ENCODE results near the gene DYNC1LI1.

Gene DYNC1LI1

DNA sequence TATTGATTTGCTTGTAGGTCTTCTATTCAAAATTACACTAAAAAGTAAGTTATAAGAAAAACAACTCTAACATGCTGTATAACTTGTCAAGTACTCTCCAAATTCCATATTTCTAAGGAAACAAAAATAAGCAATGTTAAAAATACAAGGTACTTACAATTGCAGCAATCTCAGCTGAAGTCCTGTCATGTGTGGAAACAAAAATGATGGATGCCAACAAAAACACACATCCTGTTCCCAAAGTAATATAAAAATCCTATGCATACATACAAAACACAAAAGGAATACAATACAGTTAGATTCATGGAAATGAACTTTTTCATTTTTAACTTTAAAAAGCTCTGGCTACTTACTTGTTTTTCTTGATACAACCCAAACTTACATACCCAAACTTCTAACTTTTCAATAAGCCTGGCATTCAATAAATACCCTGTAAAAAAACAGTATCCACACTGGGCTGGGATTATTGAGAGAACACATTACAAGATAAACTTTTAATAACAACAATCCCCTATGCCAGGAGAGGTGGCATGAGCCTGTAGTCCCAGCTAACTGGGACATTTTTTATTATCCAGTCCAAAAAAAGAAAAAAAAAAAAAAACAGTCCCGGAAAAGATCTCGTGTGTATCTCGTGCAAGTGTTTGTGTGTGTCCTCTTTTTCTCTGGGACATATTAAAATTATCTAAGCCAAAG is 82.7 kb downstream of the DYNC1LI1 start:
- no peak for DNase-seq

- DNase-seq, result no peak
Observed at GRCh38 chr3:32484436-32484835, 86.2 kb downstream of the DYNC1LI1 start.

- DNase-seq, result no peak
Observed at GRCh38 chr3:32483772-32484171, 86.9 kb downstream of the DYNC1LI1 start.

DNA sequence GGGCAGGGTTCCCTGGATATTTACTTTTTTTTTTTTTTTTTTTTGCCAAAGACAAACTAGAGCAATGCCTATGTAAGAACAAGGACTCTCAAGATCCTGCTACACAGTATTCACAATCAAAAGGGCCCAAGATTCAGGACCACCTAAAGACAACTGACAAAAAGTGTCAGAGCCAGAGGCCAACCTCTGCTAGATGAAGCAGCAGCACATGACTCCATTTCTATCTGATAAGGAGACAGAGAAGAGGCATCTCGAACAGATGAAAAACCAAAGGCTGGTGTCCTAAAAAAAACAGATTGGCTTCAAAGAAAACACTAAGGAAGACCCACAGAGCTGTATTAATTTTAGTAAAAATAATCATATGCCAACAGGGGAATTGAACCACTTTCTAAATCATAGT is 88.0 kb downstream of the DYNC1LI1 start:
- no peak for DNase-seq

- no peak for DNase-seq
Observed at GRCh38 chr3:32481791-32482631, 88.6 kb downstream of the DYNC1LI1 start.

GRCh38 chr3:32480604-32481003 is 90.1 kb downstream of the DYNC1LI1 start:
- no peak for DNase-seq

All from GOT3 (cell line).